Lower lobe of right lung (tissue), 2 donors: ENCODE results near the gene PSD2. TPM values are rescaled to one million over a fixed set of nuclear protein-coding genes. Genes with fewer than 3 reads are reported as not detected.

ENCODE experiments used
- ATAC-seq, 2 donors: fragments of 200-7000 bp; cut with Tn5 transposase; one replicate each; pipeline ENCODE4 v1.9.1; 2020 to 2022; ENCODE audit warnings: mild to moderate bottlenecking in 2 of 2, moderate library complexity in 2 of 2
- DNase-seq: peaks from one replicate; pipeline ENCODE4 v3.0.0-alpha.2; 2020
- H3K27ac ChIP-seq: fragments of 200-600 bp; one replicate; pipeline ENCODE4 v1.8.0; 2022
- H3K27me3 ChIP-seq: fragments of 200-600 bp; one replicate; pipeline ENCODE4 v1.8.0; 2022; ENCODE audit warnings: low read depth
- H3K36me3 ChIP-seq: fragments of 200-600 bp; one replicate; pipeline ENCODE4 v1.8.0; 2022; ENCODE audit warnings: mild to moderate bottlenecking
- H3K4me1 ChIP-seq: fragments of 200-600 bp; one replicate; pipeline ENCODE4 v1.8.0; 2022
- H3K4me3 ChIP-seq: fragments of 200-600 bp; one replicate; pipeline ENCODE4 v1.8.0; 2022; ENCODE audit warnings: mild to moderate bottlenecking
- H3K9me3 ChIP-seq: fragments of 200-600 bp; one replicate; pipeline ENCODE4 v1.8.0; 2022
- CTCF ChIP-seq: fragments of 200-600 bp; IDR thresholded peaks from one replicate; pipeline ENCODE4 v1.8.0; 2022; ENCODE audit warnings: antibody characterized with exemption, mild to moderate bottlenecking
- intact Hi-C: fragments of 100-400 bp; cut with DNase I; formaldehyde crosslinking; loops from one replicate; pipeline ENCODE4 v1.11.0; 2022
- total RNA-seq: library from RNA; stranded (reverse); fragmentation: NEBNext Ultra II Directional; extraction: Animal tissue kit (Norgen Biotek cat#: 25700); gene quantifications from one replicate; pipeline ENCODE4 v1.2.1, GENCODE V29; 2021
- donor health status: DM: no; HTN: yes; CAD: no; lungs with severe emphysema.

The PSD2 gene
- total RNA-seq, 1 donor from 2014 or later, result not detected

- ATAC-seq, result no peak
- no peak for DNase-seq
- Histone ChIP-seq H3K9me3 (no peaks in the 10 kb centered on the region), H3K36me3 (no peaks in the 10 kb centered on the region), H3K27ac (no peak overlapping the region), H3K4me1 (peaks cover 19% of the 10 kb centered on the region), H3K4me3 (peak overlapping the region; percentile 6), H3K27me3 (peaks cover 43% of the 10 kb centered on the region)
- intact Hi-C loops, result no loop called here
- no peak for TF ChIP-seq CTCF
These were observed 626 bp downstream of the PSD2 start for GRCh38 chr5:139796061-139796806.

GRCh38 chr5:139797335-139797734, 1.7 kb downstream of the PSD2 start:
- no peak for TF ChIP-seq CTCF
- intact Hi-C loops, result no loop called here
- ATAC-seq, result no peak
- DNase-seq, result no peak
- H3K4me1 ChIP-seq, result peaks cover 19% of the 10 kb centered on the region
- no peaks in the 10 kb centered on the region for H3K9me3 ChIP-seq
- no peak overlapping the region for H3K27ac ChIP-seq
- no peaks in the 10 kb centered on the region for H3K36me3 ChIP-seq
- H3K4me3 ChIP-seq, result no peak overlapping the region
- H3K27me3 ChIP-seq, result peaks cover 45% of the 10 kb centered on the region

- no peak overlapping the region for H3K27ac ChIP-seq
- H3K4me3 ChIP-seq, result no peak overlapping the region
- H3K9me3 ChIP-seq, result no peaks in the 10 kb centered on the region
- TF ChIP-seq CTCF, result no peak
- H3K27me3 ChIP-seq, result peaks cover 51% of the 10 kb centered on the region
- intact Hi-C loops, result no loop called here
- H3K4me1 ChIP-seq, result peaks cover 19% of the 10 kb centered on the region
- ATAC-seq (no peak), DNase-seq (no peak)
- H3K36me3 ChIP-seq, result no peaks in the 10 kb centered on the region
These were observed 2.4 kb downstream of the PSD2 start for GRCh38 chr5:139797856-139798510.

- TF ChIP-seq CTCF, result no peak
- intact Hi-C loops, result no loop called here
These were observed 3.3 kb downstream of the PSD2 start for GRCh38 chr5:139798883-139799282.

GRCh38 chr5:139799359-139799758, 3.8 kb downstream of the PSD2 start:
- peak; percentile 86 to 94 for ATAC-seq
- peak; percentile 62 for DNase-seq
- no peak for TF ChIP-seq CTCF
- intact Hi-C loops, result no loop called here
- Histone ChIP-seq H3K27ac (no peak overlapping the region), H3K27me3 (peaks cover 60% of the 10 kb centered on the region), H3K4me3 (no peak overlapping the region), H3K36me3 (no peaks in the 10 kb centered on the region), H3K4me1 (peaks cover 19% of the 10 kb centered on the region), H3K9me3 (no peaks in the 10 kb centered on the region)

More at GRCh38 chr5:139798883-139799282, 3.3 kb downstream of the PSD2 start:
- peak in 1 of 2 donors; percentile 17 for ATAC-seq
- no peak for DNase-seq
- no peaks in the 10 kb centered on the region for H3K36me3 ChIP-seq
- H3K4me3 ChIP-seq, result no peak overlapping the region
- peaks cover 58% of the 10 kb centered on the region for H3K27me3 ChIP-seq
- no peak overlapping the region for H3K27ac ChIP-seq
- no peaks in the 10 kb centered on the region for H3K9me3 ChIP-seq
- peaks cover 19% of the 10 kb centered on the region for H3K4me1 ChIP-seq
